NCI-H1694 treated with DMSO at 0.1 percent for 48 hours (cell line): ENCODE data around the gene COL8A1.
A peak's percentile ranks its signal among the peaks of the same experiment; 100 is the strongest.
"Not testable (repeated sequence)": the region's sequence is repeated elsewhere in the genome, so short reads cannot be mapped to it uniquely, and the experiment has no call there.

Source experiments
- DNase-seq: peaks from one replicate; lab custom pipeline; 2025; lab: John Stamatoyannopoulos, UW

Gene COL8A1

GRCh38 chr3:99805160-99805559 is 166.8 kb downstream of the COL8A1 start:
- DNase-seq, result no peak

GRCh38 chr3:99808163-99808794 is 169.9 kb downstream of the COL8A1 start:
- peak; percentile 63 for DNase-seq

- no peak for DNase-seq
Measured at GRCh38 chr3:99809565-99809964, 171.2 kb downstream of the COL8A1 start.

GRCh38 chr3:99810403-99810802 is 172.0 kb downstream of the COL8A1 start:
- no peak for DNase-seq

- no peak for DNase-seq
Measured at GRCh38 chr3:99817047-99817436, 178.6 kb downstream of the COL8A1 start.

GRCh38 chr3:99817437-99818240 is 179.2 kb downstream of the COL8A1 start, which contains the start of gene CMSS1:
Gene CMSS1, plus strand, starts transcription at chr3:99817862.
- peak; percentile 83 for DNase-seq

GRCh38 chr3:99818818-99819217 is 180.4 kb downstream of the COL8A1 start:
- DNase-seq, result no peak

GRCh38 chr3:99823723-99824711 is 185.6 kb downstream of the COL8A1 start:
- no peak for DNase-seq

GRCh38 chr3:99825004-99825640 is 186.7 kb downstream of the COL8A1 start:
- DNase-seq, result no peak

GRCh38 chr3:99829844-99830243 is 191.4 kb downstream of the COL8A1 start:
- no peak for DNase-seq

GRCh38 chr3:99833617-99834205 is 195.3 kb downstream of the COL8A1 start:
- DNase-seq, result no peak

- DNase-seq, result no peak
Measured at GRCh38 chr3:99834211-99834957, 196.0 kb downstream of the COL8A1 start.

- DNase-seq, result no peak
Measured at GRCh38 chr3:99836681-99837080, 198.3 kb downstream of the COL8A1 start.

GRCh38 chr3:99837715-99838114 is 199.3 kb downstream of the COL8A1 start:
- DNase-seq, result no peak

GRCh38 chr3:99838755-99839154 is 200.4 kb downstream of the COL8A1 start:
- DNase-seq, result no peak

GRCh38 chr3:99839613-99840012 is 201.2 kb downstream of the COL8A1 start:
- no peak for DNase-seq

GRCh38 chr3:99841949-99842348 is 203.6 kb downstream of the COL8A1 start:
- not testable (repeated sequence) for DNase-seq

- peak; percentile 68 for DNase-seq
Measured at GRCh38 chr3:99842826-99843589, 204.6 kb downstream of the COL8A1 start.

GRCh38 chr3:99843590-99844258 is 205.3 kb downstream of the COL8A1 start:
- no peak for DNase-seq
